Fibroblast of gingiva (primary cell): ENCODE data around the gene LYRM4.

Experiments used
- DNase-seq: peaks from one replicate; pipeline ENCODE4 v3.0.0-alpha.2; 2011; ENCODE audit warnings: low read depth

The LYRM4 gene

GRCh38 chr6:5260661-5261544 lies at the start of gene LYRM4, which contains the start of gene FARS2:
TSS of gene LYRM4 (minus strand) at chr6:5260950. CDS start at chr6:5260733, 217 bp downstream.
TSS of gene FARS2 (plus strand) at chr6:5261513.
- peak; percentile 85 for DNase-seq

GRCh38 chr6:5308066-5308465 lies 47.3 kb upstream of the LYRM4 start:
- DNase-seq = no peak

- DNase-seq = no peak
These were observed 46.3 kb upstream of the LYRM4 start for GRCh38 chr6:5307058-5307457.

DNA sequence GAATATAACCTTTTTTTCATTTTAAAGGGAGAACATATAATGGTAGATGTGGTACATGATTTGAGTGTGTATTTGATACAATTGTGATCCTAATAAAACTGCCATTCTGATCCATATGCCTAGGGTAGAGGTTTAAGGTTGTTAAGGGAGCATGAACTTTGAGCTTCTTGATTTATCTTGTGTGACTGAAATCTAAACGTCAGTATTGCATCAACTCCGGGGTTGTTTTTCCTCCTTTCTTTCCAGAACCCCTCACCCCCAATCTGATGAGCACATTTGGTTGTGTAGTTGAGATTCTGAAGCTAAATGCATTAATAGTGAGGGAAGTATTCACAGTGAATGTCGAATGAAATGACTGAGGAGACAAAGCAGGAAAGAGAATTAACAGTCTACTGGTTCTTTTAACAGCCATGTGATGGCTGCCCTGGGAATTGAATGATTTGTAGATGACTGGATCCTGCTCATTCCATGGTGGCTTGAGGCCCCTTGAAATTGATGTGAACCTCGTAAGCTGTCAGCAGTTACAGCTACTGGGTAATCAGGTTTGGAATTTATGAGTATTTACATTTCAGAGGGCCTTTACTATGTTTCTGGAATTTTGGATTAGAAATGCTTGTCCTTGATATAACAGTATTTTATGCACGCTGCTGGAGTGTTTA lies 45.3 kb upstream of the LYRM4 start:
- no peak for DNase-seq

DNA sequence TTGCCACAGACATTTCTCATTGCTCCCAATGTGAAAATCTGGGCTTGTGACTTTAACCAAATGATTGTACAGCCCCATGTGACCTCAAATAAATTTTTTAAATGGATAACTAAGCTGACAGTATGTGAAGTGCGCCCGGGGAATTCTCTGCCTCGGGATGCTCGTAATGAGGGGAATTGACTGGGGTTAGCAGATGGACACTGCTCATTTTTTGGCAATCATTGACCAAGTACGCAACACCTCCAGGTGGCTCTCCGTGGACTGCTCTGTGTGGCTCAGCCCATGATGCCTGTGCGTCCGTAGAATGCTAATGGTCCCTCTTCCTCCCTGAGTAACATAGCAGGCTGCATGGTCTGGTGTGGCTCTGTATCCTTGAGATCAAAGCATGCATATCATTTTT lies 42.9 kb upstream of the LYRM4 start:
- no peak for DNase-seq

DNA sequence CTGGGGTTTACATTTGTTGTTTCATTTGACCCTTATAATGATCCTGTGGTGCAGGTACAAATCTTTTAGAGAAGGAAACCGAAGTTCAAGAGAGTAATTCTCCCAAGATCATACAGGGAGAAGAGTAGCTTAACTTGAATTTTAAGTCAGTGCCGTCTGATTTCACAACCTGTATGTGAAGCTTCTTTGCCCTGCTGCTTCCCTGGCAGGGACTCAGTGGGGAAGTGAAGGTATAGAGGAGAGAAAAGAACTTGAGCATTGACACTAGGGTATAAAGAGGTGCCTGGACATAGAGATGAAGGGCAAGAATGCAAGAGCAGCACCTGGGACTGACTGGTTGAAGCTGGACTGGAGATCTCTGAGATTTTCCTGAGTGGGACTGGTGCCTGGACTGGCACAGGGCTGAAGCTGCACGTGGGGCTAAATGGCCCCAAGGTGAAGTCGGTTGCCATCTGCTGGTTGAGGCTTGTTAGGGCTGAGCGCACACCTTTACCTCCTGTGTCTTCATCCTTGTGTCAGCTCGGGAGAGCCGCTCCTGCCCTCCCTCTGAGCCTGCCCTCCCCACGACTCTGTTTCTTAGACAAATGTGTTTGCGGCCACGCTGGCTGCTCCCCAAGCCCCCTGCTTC lies 42.4 kb upstream of the LYRM4 start:
- DNase-seq = no peak

- no peak for DNase-seq
These were observed 41.6 kb upstream of the LYRM4 start for GRCh38 chr6:5302220-5302946.

DNA sequence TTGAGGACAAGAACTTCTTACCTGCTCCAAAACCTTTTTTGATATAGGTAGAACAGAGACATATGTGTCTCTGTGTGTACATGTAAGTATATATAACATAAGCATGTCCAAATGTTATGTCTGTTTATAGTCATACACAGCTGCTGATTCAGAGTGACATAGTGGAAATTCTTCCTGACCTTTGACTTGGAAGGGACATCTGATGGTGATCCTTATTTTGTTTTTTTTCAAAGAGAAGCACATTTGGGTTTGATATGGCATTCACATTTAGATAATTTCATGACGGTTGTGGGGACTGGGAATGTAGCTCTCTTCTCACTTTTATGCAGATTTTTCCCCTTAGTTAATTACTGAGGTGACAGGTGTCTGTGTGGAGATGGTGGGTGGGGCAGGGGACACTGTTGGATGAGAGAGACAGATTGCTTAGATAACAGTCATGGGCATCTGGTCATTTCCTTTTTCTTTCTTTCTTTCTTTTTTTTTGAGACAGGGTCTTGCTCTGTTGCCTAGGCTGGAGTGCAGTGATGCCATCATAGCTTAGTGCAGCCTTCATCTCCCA lies 39.5 kb upstream of the LYRM4 start:
- DNase-seq = no peak

DNA sequence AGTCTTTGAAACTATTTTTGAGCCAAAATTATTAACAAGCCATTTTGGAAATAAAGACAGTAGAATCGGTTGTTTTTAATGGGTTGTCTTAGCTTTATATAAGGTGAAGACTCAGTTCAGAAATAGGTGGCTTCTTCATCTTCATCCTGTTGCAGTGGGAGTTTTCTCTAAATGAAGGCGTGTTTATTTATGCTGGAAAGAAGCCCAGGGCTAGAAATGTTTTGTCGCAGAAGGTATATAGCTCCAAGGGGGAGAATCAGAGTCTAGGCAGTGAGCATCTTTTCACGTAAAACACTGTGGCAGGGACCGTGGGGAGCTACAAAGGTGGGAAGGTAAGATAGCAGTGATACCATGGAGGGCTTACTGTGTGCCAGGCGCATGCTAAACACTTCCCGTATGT lies 34.9 kb upstream of the LYRM4 start:
- DNase-seq = no peak

GRCh38 chr6:5294392-5295211 lies 33.9 kb upstream of the LYRM4 start:
- no peak for DNase-seq

GRCh38 chr6:5293692-5294091 lies 32.9 kb upstream of the LYRM4 start:
- no peak for DNase-seq

DNA sequence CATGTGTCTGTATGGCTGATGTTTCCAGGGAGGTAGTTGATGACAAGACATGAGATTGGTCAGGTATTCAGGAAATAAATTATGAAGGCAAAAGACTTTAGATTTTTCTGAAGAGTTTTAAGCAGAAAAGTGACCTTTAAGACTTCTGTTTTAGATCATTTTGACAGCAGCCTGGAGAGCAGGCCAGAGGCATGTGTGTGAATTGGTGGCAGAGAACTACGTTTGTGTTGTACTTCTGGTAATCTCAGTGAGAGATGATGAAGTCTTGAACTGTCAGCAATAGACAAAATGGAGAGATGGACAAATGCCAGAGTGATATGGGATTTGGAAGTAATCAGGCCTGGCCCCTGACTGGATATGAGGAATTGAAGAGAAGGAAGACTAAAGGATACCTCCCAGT lies 31.4 kb upstream of the LYRM4 start:
- no peak for DNase-seq

DNA sequence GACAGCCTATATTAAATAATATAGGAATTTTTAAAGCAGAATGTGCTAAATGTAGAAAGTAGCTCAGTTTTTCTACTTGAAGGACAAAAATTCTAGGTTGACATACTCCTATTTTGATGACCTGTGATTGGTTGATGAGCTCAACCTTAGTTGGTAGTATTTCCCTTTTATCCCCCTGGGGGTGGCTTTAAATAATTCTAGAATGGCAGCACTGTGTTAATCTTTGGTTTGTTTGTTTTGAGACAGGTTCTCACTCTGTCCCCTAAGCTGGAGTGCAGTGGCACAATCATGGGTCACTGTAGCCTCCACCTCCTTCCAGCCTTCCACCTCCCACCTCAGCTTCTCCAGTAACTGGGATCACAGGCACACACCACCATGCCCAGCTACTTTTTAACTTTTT lies 29.8 kb upstream of the LYRM4 start:
- DNase-seq = no peak

- DNase-seq = no peak
These were observed 29.3 kb upstream of the LYRM4 start for GRCh38 chr6:5290097-5290496.

- no peak for DNase-seq
These were observed 27.2 kb upstream of the LYRM4 start for GRCh38 chr6:5287966-5288297.

DNA sequence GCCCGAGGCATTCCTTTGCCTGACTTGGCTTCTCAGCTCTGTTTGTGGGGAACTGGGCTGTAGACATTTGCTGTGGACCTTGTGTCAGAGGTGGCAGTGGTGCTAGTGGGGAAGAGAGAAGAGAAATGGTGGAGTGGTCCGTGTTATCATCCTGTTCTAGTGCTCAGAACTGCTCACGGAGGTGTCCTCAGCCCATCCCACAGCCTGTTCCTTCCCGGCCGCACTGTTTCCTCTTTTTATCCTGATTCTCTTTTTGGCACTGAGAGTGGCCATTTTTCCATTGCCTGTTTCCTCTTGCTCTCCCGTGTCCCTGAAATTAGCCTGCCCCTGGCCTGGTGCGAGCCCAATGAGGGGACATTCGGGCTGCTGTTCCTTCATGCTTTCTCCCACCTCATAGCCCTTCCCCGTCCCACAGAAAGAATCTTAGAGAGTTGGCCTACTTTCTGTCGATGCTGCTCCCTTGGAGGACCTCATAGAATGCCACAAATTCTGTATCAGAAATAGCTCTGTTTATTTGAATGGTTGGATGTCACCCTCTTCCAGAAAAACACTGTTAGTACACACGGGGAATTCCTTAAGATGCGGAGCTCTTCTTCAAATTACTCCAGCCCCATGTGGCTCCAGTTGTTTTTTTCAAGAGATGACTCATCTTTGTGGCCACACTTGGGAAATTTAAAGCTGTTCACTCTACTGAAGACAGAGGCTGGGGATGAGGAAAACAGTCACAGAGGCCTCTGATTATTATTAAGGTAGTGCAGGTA lies 26.6 kb upstream of the LYRM4 start:
- DNase-seq = peak; percentile 76

DNA sequence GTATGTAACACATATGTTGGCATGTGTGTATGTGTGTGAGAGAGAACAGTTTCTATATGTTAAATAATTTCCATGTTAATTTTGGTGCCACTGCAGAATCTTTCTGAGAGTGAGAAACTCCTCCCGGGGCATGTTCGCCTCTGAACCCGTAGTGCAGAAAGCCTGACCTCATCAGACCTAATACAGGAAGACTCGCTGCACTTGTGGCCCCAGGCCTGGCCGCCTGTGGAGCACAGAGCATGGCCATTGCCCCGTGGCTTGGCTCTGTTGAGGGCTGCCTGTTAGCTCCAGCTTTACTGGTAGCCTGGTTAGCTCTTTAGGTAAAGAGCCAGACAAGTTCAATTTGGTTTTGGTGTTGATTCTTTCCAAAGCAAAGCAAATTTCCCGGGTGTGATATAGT lies 26.0 kb upstream of the LYRM4 start:
- no peak for DNase-seq

- DNase-seq = no peak
These were observed 24.8 kb upstream of the LYRM4 start for GRCh38 chr6:5285526-5285925.

DNA sequence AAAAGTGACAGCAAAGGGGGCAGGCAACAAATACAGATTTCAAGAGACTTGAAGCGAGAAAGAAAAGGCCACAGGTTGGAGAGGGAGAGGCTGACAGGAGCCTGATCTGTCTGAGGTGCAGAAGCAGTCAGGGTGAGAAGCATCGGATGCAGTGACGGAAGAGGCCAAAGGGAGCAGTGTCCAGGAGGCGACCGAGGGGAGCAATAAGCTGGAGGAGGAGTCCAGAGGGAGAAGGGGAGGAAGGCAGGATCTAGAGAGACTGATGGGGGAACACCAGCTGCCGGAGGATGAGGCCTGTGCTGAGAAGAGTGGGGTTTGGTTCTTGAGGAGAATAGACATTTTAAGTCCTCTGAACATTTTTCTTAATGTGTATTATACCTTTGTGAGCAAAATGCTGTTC lies 24.3 kb upstream of the LYRM4 start:
- no peak for DNase-seq

GRCh38 chr6:5282191-5282623 lies 21.5 kb upstream of the LYRM4 start:
- DNase-seq = no peak
